ENCODE measurements around the gene GFRA4.

GFRA4 gene

GRCh38 chr20:3670945-3671344 lies 7.7 kb upstream of the GFRA4 start:
- no peak for TF ChIP-seq CTCF (IDR thresholded peaks at IDR 0.05)

- TF ChIP-seq CTCF (IDR thresholded peaks at IDR 0.05) = no peak
Measured at GRCh38 chr20:3670511-3670910, 7.3 kb upstream of the GFRA4 start.

GRCh38 chr20:3669710-3670367 lies 6.6 kb upstream of the GFRA4 start:
- no peak for TF ChIP-seq CTCF (IDR thresholded peaks at IDR 0.05)

GRCh38 chr20:3667434-3668037 lies 4.3 kb upstream of the GFRA4 start:
- no peak for TF ChIP-seq CTCF (IDR thresholded peaks at IDR 0.05)

GRCh38 chr20:3663858-3664257 lies 659 bp upstream of the GFRA4 start:
- no peak for TF ChIP-seq CTCF (IDR thresholded peaks at IDR 0.05)

GRCh38 chr20:3661814-3662665 lies 1.2 kb downstream of the GFRA4 start:
- TF ChIP-seq CTCF (IDR thresholded peaks at IDR 0.05) = no peak

- TF ChIP-seq CTCF (IDR thresholded peaks at IDR 0.05) = no peak
Measured at GRCh38 chr20:3661060-3661813, 2.0 kb downstream of the GFRA4 start.
